Natural killer cell (primary cell): ENCODE data around the gene ATM. TPM values are rescaled to one million over a fixed set of nuclear protein-coding genes. Genes with fewer than 3 reads are reported as not detected.

Experiments used
- ATAC-seq, 3 donors: fragments of 150-1000 bp in 2 of 3; fragments of 200-7000 bp in 1 of 3; cut with Tn5 transposase; 1 replicate in 1 of 3; 2 replicates in 2 of 3; pipeline ENCODE4 v1.10.0; 2021; ENCODE audit warnings: mild to moderate bottlenecking in 2 of 3, moderate library complexity in 2 of 3
- DNase-seq, 2 donors: peaks; one replicate each; pipeline versions ENCODE4 v3.0.0 to v3.0.0-alpha.2; 2013 to 2021; ENCODE audit warnings: mixed read lengths in 1 of 2
- H3K27ac ChIP-seq: one replicate; pipeline ENCODE4 v1.5.1; 2013; ENCODE audit warnings: mild to moderate bottlenecking, low read length
- H3K27me3 ChIP-seq: one replicate; pipeline ENCODE4 v1.6.1; 2013; ENCODE audit warnings: low read length; ENCODE audit not compliant: control insufficient read depth, insufficient read depth
- H3K36me3 ChIP-seq: one replicate; pipeline ENCODE4 v1.6.1; 2013; ENCODE audit warnings: low read length; ENCODE audit not compliant: control insufficient read depth, insufficient read depth
- H3K4me1 ChIP-seq: one replicate; pipeline ENCODE4 v1.6.1; 2013; ENCODE audit warnings: low read length; ENCODE audit not compliant: control insufficient read depth, insufficient read depth
- H3K4me3 ChIP-seq: one replicate; pipeline ENCODE4 v1.5.1; 2013; ENCODE audit warnings: low read length
- H3K9me3 ChIP-seq: one replicate; pipeline ENCODE4 v1.6.1; 2013; ENCODE audit warnings: low read length; ENCODE audit not compliant: control insufficient read depth, insufficient read depth
- H3K27ac Mint-ChIP-seq, 2 donors: one replicate each; pipeline ENCODE4 v1.8.0; 2022; ENCODE audit warnings: mild to moderate bottlenecking in 2 of 2, mixed read lengths in 2 of 2, moderate library complexity in 1 of 2
- H3K27me3 Mint-ChIP-seq, 2 donors: one replicate each; pipeline ENCODE4 v1.8.0; 2022; ENCODE audit warnings: low read depth in 2 of 2, mixed read lengths in 2 of 2
- H3K36me3 Mint-ChIP-seq: one replicate; pipeline ENCODE4 v1.8.0; 2022; ENCODE audit warnings: mixed read lengths
- H3K4me1 Mint-ChIP-seq, 2 donors: one replicate each; pipeline ENCODE4 v1.8.0; 2022; ENCODE audit warnings: mixed read lengths in 2 of 2
- H3K4me3 Mint-ChIP-seq: one replicate; pipeline ENCODE4 v1.8.0; 2022; ENCODE audit warnings: mild to moderate bottlenecking, moderate library complexity, mixed read lengths
- H3K9me3 Mint-ChIP-seq, 2 donors: one replicate each; pipeline ENCODE4 v1.8.0; 2022; ENCODE audit warnings: mixed read lengths in 2 of 2
- WGBS: methylation state at CpG from one replicate; pipeline ENCODE4 v1.1.7; 2013; ENCODE audit warnings: missing lambda C conversion rate; ENCODE audit not compliant: insufficient coverage; 5-methylcytosine and 5-hydroxymethylcytosine counted together
- intact Hi-C: fragments of 100-400 bp; cut with micrococcal nuclease; formaldehyde crosslinking; loops from one replicate; pipeline ENCODE4 v1.14.2; 2022
- total RNA-seq, 4 donors: library from RNA; stranded (reverse); fragments of 120-200 nt in 1 of 4; gene quantifications; one replicate each; pipeline versions ENCODE4 v1.2.3 to v1.2.4, GENCODE V29; 2013 to 2022
- TF ChIP-seq, protein P1 (sequence below): fragments of 200-600 bp; IDR thresholded peaks from one replicate; pipeline ENCODE4 v1.8.0; 2022; ENCODE audit warnings: antibody characterized with exemption

Gene ATM
- total RNA-seq, 3 donors from 2014 or later (not counting 1 experiment from before 2014, with no cell fraction given), result 502 to 568 (median 539) TPM

DNA sequence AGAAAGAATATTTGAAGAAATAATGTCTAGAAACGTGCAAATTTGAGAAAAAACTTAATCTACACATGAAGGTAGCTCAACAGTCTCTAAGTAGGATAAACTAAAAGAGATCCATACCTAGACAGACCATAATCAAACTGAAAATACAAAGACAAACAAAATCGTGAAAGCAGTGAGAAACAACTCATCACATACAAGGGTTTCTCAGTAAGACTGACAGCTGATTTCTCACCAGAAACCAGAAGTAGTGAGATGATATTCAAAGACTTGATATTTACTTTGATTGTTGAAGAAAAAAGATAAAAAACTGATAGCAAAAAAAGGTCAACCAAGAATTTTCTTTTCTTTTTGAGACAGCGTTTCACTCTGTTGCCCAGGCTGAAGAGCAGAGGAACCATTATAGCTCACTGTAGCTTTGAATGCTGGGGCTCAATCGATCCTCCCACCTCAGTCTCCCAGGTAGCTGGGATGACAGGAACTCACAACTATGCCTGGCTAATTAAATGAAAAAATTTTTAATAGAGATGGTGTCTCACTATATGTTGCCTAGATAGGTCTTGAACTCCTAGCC is 17.9 kb upstream of the ATM start:
- H3K36me3 Mint-ChIP-seq, result peaks cover 13% of the 10 kb centered on the region

GRCh38 chr11:108206171-108206570 is 16.7 kb upstream of the ATM start:
- intact Hi-C loops, result no loop called here
- H3K4me3 ChIP-seq, result no peak overlapping the region
- no peak for DNase-seq
- Mint-ChIP-seq H3K27me3 (no peaks in the 10 kb centered on the region), H3K9me3 (peaks cover 0 to 2% of the 10 kb centered on the region in 2 donors), H3K4me1 (peaks cover 26 to 30% of the 10 kb centered on the region in 2 donors), H3K36me3 (peaks cover 18% of the 10 kb centered on the region), H3K4me3 (no peak overlapping the region), H3K27ac (no peak overlapping the region)
- H3K27ac ChIP-seq, result no peak overlapping the region
- WGBS, result 97% methylated on average over 6 of the region's 6 CpGs
- H3K9me3 ChIP-seq, result peaks cover 14% of the 10 kb centered on the region
- peaks cover 68% of the 10 kb centered on the region for H3K36me3 ChIP-seq
- H3K4me1 ChIP-seq, result no peaks in the 10 kb centered on the region
- TF ChIP-seq, protein P1, sequence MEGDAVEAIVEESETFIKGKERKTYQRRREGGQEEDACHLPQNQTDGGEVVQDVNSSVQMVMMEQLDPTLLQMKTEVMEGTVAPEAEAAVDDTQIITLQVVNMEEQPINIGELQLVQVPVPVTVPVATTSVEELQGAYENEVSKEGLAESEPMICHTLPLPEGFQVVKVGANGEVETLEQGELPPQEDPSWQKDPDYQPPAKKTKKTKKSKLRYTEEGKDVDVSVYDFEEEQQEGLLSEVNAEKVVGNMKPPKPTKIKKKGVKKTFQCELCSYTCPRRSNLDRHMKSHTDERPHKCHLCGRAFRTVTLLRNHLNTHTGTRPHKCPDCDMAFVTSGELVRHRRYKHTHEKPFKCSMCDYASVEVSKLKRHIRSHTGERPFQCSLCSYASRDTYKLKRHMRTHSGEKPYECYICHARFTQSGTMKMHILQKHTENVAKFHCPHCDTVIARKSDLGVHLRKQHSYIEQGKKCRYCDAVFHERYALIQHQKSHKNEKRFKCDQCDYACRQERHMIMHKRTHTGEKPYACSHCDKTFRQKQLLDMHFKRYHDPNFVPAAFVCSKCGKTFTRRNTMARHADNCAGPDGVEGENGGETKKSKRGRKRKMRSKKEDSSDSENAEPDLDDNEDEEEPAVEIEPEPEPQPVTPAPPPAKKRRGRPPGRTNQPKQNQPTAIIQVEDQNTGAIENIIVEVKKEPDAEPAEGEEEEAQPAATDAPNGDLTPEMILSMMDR, result no peak
- no peak for ATAC-seq
- no peaks in the 10 kb centered on the region for H3K27me3 ChIP-seq

More for the DNA sequence above, 17.9 kb upstream of the ATM start:
- Histone ChIP-seq H3K4me3 (no peak overlapping the region), H3K27me3 (no peaks in the 10 kb centered on the region), H3K36me3 (peaks cover 61% of the 10 kb centered on the region), H3K27ac (no peak overlapping the region), H3K4me1 (no peaks in the 10 kb centered on the region), H3K9me3 (peaks cover 14% of the 10 kb centered on the region)
- no peak overlapping the region for H3K4me3 Mint-ChIP-seq
- H3K9me3 Mint-ChIP-seq, result peaks cover 0 to 2% of the 10 kb centered on the region in 2 donors
- intact Hi-C loops, result no loop called here
- ATAC-seq (no peak), DNase-seq (no peak)
- TF ChIP-seq, protein P1, result no peak
- H3K4me1 Mint-ChIP-seq, result peaks cover 24 to 28% of the 10 kb centered on the region in 2 donors
- no peak overlapping the region for H3K27ac Mint-ChIP-seq
- H3K27me3 Mint-ChIP-seq, result no peaks in the 10 kb centered on the region
- 75% methylated on average over 1 of the region's 4 CpGs for WGBS

DNA sequence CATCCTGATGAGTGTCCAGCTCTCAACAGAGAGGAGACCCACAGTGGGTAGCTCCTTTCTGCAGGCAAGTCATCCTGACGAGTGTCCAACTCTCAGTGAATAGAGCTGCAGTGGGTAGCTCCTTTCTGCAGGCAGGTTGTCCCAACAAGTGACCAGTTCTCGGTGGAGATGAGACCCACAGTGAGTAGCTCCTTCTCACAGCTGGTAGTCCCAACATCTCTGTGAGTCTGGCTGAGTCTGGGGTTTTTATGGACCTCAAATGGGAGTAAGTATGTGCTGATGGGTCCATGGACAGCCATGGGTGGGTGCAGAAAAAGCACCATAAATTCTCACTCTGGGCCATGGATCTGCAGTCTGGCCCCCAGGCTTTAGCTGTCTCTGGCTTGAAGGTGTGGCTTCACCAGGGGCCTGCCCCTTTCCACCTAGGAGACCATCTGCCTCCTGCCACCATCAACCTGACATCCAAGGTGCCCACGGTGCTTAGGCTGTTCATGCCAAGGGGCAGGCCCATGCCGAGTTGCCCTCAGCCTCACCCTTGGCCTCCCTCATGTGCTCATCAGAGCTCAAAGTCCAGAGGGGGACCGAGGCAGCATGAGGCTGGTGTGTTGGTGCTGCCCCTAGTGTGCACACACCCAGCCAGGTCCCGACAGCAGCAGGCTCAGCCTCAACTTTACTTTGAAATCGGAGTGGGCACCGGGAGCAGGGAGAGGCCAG is 15.7 kb upstream of the ATM start:
- 86% methylated on average over 8 of the region's 8 CpGs for WGBS
- TF ChIP-seq, protein P1, result no peak
- peak in 1 of 3 donors; percentile 5 for ATAC-seq

More for the DNA sequence above, 15.7 kb upstream of the ATM start:
- H3K4me3 Mint-ChIP-seq, result no peak overlapping the region
- DNase-seq, result no peak
- H3K27me3 Mint-ChIP-seq, result no peaks in the 10 kb centered on the region
- Histone ChIP-seq H3K4me1 (no peaks in the 10 kb centered on the region), H3K27ac (no peak overlapping the region), H3K4me3 (no peak overlapping the region), H3K27me3 (no peaks in the 10 kb centered on the region), H3K9me3 (peaks cover 14% of the 10 kb centered on the region), H3K36me3 (peaks cover 69% of the 10 kb centered on the region)
- H3K36me3 Mint-ChIP-seq, result peaks cover 18% of the 10 kb centered on the region
- peaks cover 0 to 2% of the 10 kb centered on the region in 2 donors for H3K9me3 Mint-ChIP-seq
- no peak overlapping the region for H3K27ac Mint-ChIP-seq
- intact Hi-C loops, result no loop called here
- H3K4me1 Mint-ChIP-seq, result peaks cover 30 to 34% of the 10 kb centered on the region in 2 donors
